KMS-11 (cell line): Measurements from ENCODE around the gene CD247.
A peak's percentile ranks its signal among the peaks of the same experiment; 100 is the strongest.

Experiments
- H2AFZ ChIP-seq: fragments of 200-600 bp; sonication (generic); 2 replicates; pipeline ENCODE4 v1.6.1; 2016; ENCODE audit warnings: antibody characterized with exemption, mixed run types, low read depth
- H3K27ac ChIP-seq: fragments of 200-600 bp; sonication (generic); 2 replicates; pipeline ENCODE4 v1.6.1; 2016; ENCODE audit warnings: mild to moderate bottlenecking, mixed run types
- H3K27me3 ChIP-seq: fragments of 200-600 bp; sonication (generic); 2 replicates; pipeline ENCODE4 v1.6.1; 2017; ENCODE audit warnings: mild to moderate bottlenecking, low read depth, mixed run types, moderate library complexity; ENCODE audit not compliant: insufficient read depth
- H3K36me3 ChIP-seq: fragments of 200-600 bp; sonication (generic); 2 replicates; pipeline ENCODE4 v1.6.1; 2017; ENCODE audit warnings: mild to moderate bottlenecking, mixed run types; ENCODE audit not compliant: insufficient read depth
- H3K4me1 ChIP-seq: fragments of 200-600 bp; sonication (generic); 2 replicates; pipeline ENCODE4 v1.6.1; 2016; ENCODE audit warnings: mild to moderate bottlenecking, low read depth, mixed run types; ENCODE audit not compliant: poor library complexity, severe bottlenecking
- H3K4me2 ChIP-seq: fragments of 200-600 bp; sonication (generic); 2 replicates; pipeline ENCODE4 v1.7.0; 2016; ENCODE audit warnings: mild to moderate bottlenecking, mixed run types
- H3K4me3 ChIP-seq: fragments of 200-600 bp; sonication (generic); IDR thresholded peaks from 2 replicates; pipeline ENCODE4 v1.6.1; 2017; ENCODE audit warnings: low read depth, low read length, mixed read lengths; ENCODE audit not compliant: insufficient read depth
- H3K79me2 ChIP-seq: fragments of 200-600 bp; sonication (generic); 2 replicates; pipeline ENCODE4 v1.6.1; 2016; ENCODE audit warnings: low read depth, mixed run types; ENCODE audit not compliant: insufficient read depth
- H3K9ac ChIP-seq: fragments of 200-600 bp; sonication (generic); 2 replicates; pipeline ENCODE4 v1.6.1; 2016; ENCODE audit warnings: mild to moderate bottlenecking, mixed run types
- H4K20me1 ChIP-seq: fragments of 200-600 bp; sonication (generic); 2 replicates; pipeline ENCODE4 v1.6.1; 2016; ENCODE audit warnings: mild to moderate bottlenecking, mixed run types; ENCODE audit not compliant: insufficient read depth
- CTCF ChIP-seq: fragments of 200-600 bp; sonication (generic); conservative IDR thresholded peaks from 2 replicates; pipeline ENCODE4 v1.6.1; 2017; ENCODE audit warnings: low read depth, mild to moderate bottlenecking, antibody characterized with exemption, low read length, moderate library complexity, mixed read lengths

The CD247 gene

GRCh38 chr1:167447521-167448136 lies 70.7 kb downstream of the CD247 start:
- Histone ChIP-seq H3K27ac (peak overlapping the region; percentile 29; the same call in 1 of the 2 replicates), H3K9ac (peak overlapping the region; percentile 10; the same call in 1 of the 2 replicates), H2AFZ (peak overlapping the region; percentile 75), H3K27me3 (no peaks in the 10 kb centered on the region), H3K36me3 (no peaks in the 10 kb centered on the region), H3K79me2 (no peaks in the 10 kb centered on the region), H3K4me3 (no peak overlapping the region), H4K20me1 (no peaks in the 10 kb centered on the region), H3K4me2 (peak overlapping the region; percentile 44), H3K4me1 (peaks cover 24% of the 10 kb centered on the region)
- TF ChIP-seq CTCF = no peak

- TF ChIP-seq CTCF = no peak
- H2AFZ ChIP-seq = peak overlapping the region; percentile 75; the same call in 1 of the 2 replicates
- H3K36me3 ChIP-seq = no peaks in the 10 kb centered on the region
Measured at GRCh38 chr1:167446966-167447365, 71.4 kb downstream of the CD247 start.

DNA sequence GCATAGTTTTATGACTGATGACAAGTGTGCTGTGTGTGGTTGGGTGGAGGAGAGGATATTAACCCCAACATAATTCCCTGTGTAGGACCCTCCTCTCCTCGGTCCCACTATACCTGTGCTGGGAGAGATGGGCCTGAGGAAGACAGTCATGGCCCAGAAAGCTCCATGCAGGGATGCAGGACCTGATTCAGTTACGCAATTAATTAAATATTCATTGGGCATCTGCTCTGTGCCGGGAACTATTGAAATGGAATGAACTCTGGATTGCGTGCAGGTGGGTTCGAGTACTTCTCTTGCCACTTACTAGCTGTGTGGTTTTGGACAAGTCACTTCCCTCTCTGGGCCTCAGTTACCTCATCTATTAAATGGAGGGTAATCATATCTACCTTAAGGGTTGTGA lies 74.6 kb downstream of the CD247 start:
- Histone ChIP-seq H3K9ac (no peak overlapping the region), H2AFZ (no peak overlapping the region), H3K4me2 (no peak overlapping the region), H4K20me1 (no peaks in the 10 kb centered on the region), H3K4me3 (no peak overlapping the region), H3K27me3 (no peaks in the 10 kb centered on the region), H3K4me1 (peaks cover 26% of the 10 kb centered on the region), H3K27ac (no peak overlapping the region), H3K36me3 (no peaks in the 10 kb centered on the region), H3K79me2 (no peaks in the 10 kb centered on the region)
- TF ChIP-seq CTCF = no peak

More at GRCh38 chr1:167446966-167447365, 71.4 kb downstream of the CD247 start:
- Histone ChIP-seq H3K27ac (peak overlapping the region; percentile 23; the same call in 1 of the 2 replicates), H3K4me1 (peaks cover 30% of the 10 kb centered on the region), H3K79me2 (no peaks in the 10 kb centered on the region), H3K9ac (no peak overlapping the region), H3K4me3 (no peak overlapping the region), H3K27me3 (no peaks in the 10 kb centered on the region), H3K4me2 (no peak overlapping the region), H4K20me1 (no peaks in the 10 kb centered on the region)

GRCh38 chr1:167442854-167443565 lies 75.3 kb downstream of the CD247 start:
- Histone ChIP-seq H3K27ac (no peak overlapping the region), H3K9ac (no peak overlapping the region), H3K36me3 (no peaks in the 10 kb centered on the region)

More at GRCh38 chr1:167442854-167443565, 75.3 kb downstream of the CD247 start:
- no peaks in the 10 kb centered on the region for H3K27me3 ChIP-seq
- no peak overlapping the region for H3K4me2 ChIP-seq
- H3K79me2 ChIP-seq = no peaks in the 10 kb centered on the region
- peaks cover 19% of the 10 kb centered on the region for H3K4me1 ChIP-seq
- H4K20me1 ChIP-seq = no peaks in the 10 kb centered on the region
- no peak overlapping the region for H3K4me3 ChIP-seq
- H2AFZ ChIP-seq = peak overlapping the region; percentile 33; the same call in 1 of the 2 replicates
- TF ChIP-seq CTCF = no peak
